WTC11 (cell line): ENCODE data around the gene OR2M7. TPM values are rescaled to one million over a fixed set of nuclear protein-coding genes. Genes with fewer than 3 reads are reported as not detected.

Source experiments
- ATAC-seq: fragments of 200-7000 bp; cut with Tn5 transposase; 2 replicates; pipeline ENCODE4 v1.10.0; 2021; ENCODE audit warnings: mild to moderate bottlenecking, moderate library complexity
- CTCF ChIA-PET: fragments of 300-600 bp; sonication (Branson Sonifier 250); formaldehyde crosslinking; loops from one replicate; lab custom pipeline; 2021; ENCODE audit warnings: antibody characterized with exemption; lab: Charles Lee
- POLR2A ChIA-PET: fragments of 350-600 bp; sonication (Branson Sonifier 250); formaldehyde crosslinking; loops from one replicate; lab custom pipeline; 2021; ENCODE audit warnings: antibody characterized with exemption; lab: Charles Lee
- DNase-seq: peaks from one replicate; pipeline ENCODE4 v3.0.0; 2021; ENCODE audit warnings: low spot score
- H3K27ac Mint-ChIP-seq: 2 replicates; pipeline ENCODE4 v1.8.0; 2021; ENCODE audit warnings: mixed read lengths
- H3K27me3 Mint-ChIP-seq: 2 replicates; pipeline ENCODE4 v1.8.0; 2021; ENCODE audit warnings: low read depth, mild to moderate bottlenecking, moderate library complexity, mixed read lengths
- H3K36me3 Mint-ChIP-seq: 2 replicates; pipeline ENCODE4 v1.8.0; 2021; ENCODE audit warnings: mixed read lengths
- H3K4me1 Mint-ChIP-seq: 2 replicates; pipeline ENCODE4 v1.8.0; 2022; ENCODE audit warnings: mixed read lengths
- H3K4me3 Mint-ChIP-seq: 2 replicates; pipeline ENCODE4 v1.8.0; 2021; ENCODE audit warnings: mild to moderate bottlenecking, moderate library complexity, mixed read lengths
- H3K9me3 Mint-ChIP-seq: 2 replicates; pipeline ENCODE4 v1.8.0; 2021; ENCODE audit warnings: mixed read lengths
- CREM ChIP-seq: sonication (generic); formaldehyde crosslinking; IDR thresholded peaks from 2 replicates; pipeline ENCODE4 v1.8.1; 2022; ENCODE audit warnings: mild to moderate bottlenecking, missing genetic modification reagents, moderate library complexity
- ESRRA ChIP-seq: sonication (generic); formaldehyde crosslinking; IDR thresholded peaks from 2 replicates; pipeline ENCODE4 v1.8.1; 2022; ENCODE audit warnings: mild to moderate bottlenecking, missing genetic modification reagents, borderline replicate concordance
- FOXJ3 ChIP-seq: sonication (generic); formaldehyde crosslinking; IDR thresholded peaks from 2 replicates; pipeline ENCODE4 v1.9.0; 2021; ENCODE audit warnings: missing genetic modification reagents, mild to moderate bottlenecking, borderline replicate concordance
- GRHL2 ChIP-seq: fragments of 250-450 bp; sonication (Bioruptor Pico); IDR thresholded peaks from 2 replicates; pipeline ENCODE4 v1.8.0; 2022; ENCODE audit warnings: mild to moderate bottlenecking, moderate library complexity; ENCODE audit not compliant: insufficient replicate concordance, severe bottlenecking
- MYBL2 ChIP-seq: sonication (generic); formaldehyde crosslinking; IDR thresholded peaks from 2 replicates; pipeline ENCODE4 v1.8.1; 2023; ENCODE audit warnings: mild to moderate bottlenecking, moderate library complexity, missing genetic modification reagents
- NR3C1 ChIP-seq: sonication (generic); formaldehyde crosslinking; conservative IDR thresholded peaks from 2 replicates; pipeline ENCODE4 v1.8.1; 2023; ENCODE audit warnings: low read depth, mild to moderate bottlenecking, missing genetic modification reagents
- ZNF121 ChIP-seq: sonication (generic); formaldehyde crosslinking; IDR thresholded peaks from 2 replicates; pipeline ENCODE4 v1.8.0; 2023; ENCODE audit warnings: missing genetic modification reagents
- ZNF263 ChIP-seq: sonication (generic); formaldehyde crosslinking; IDR thresholded peaks from 2 replicates; pipeline ENCODE4 v1.8.1; 2022; ENCODE audit warnings: low read depth, mild to moderate bottlenecking, moderate library complexity, missing genetic modification reagents
- ZNF317 ChIP-seq: sonication (generic); formaldehyde crosslinking; IDR thresholded peaks from 2 replicates; pipeline ENCODE4 v1.8.1; 2023; ENCODE audit warnings: low read depth, mild to moderate bottlenecking, moderate library complexity, missing genetic modification reagents, borderline replicate concordance
- ZNF396 ChIP-seq: fragments of 250-450 bp; sonication (Bioruptor Pico); IDR thresholded peaks from 2 replicates; pipeline ENCODE4 v1.8.0; 2021; ENCODE audit warnings: mild to moderate bottlenecking, moderate library complexity, borderline replicate concordance
- total RNA-seq: library from RNA; stranded (reverse); gene quantifications from 3 replicates; pipeline ENCODE4 v1.2.3, GENCODE V29; 2021
- TF ChIP-seq, protein P1 (sequence below): sonication (generic); formaldehyde crosslinking; IDR thresholded peaks from 2 replicates; pipeline ENCODE4 v1.8.0; 2022; ENCODE audit warnings: mild to moderate bottlenecking, missing genetic modification reagents
- TF ChIP-seq, protein P2 (sequence below): sonication (generic); formaldehyde crosslinking; conservative IDR thresholded peaks from 2 replicates; pipeline ENCODE4 v1.8.1; 2023; ENCODE audit warnings: mild to moderate bottlenecking, low read depth, missing genetic modification reagents, moderate library complexity
- TF ChIP-seq, protein P3 (sequence below): fragments of 200-600 bp; IDR thresholded peaks from 2 replicates; pipeline ENCODE4 v1.8.0; 2022; ENCODE audit warnings: antibody characterized with exemption
- TF ChIP-seq, protein P4 (sequence below): fragments of 250-450 bp; sonication (Bioruptor Pico); conservative IDR thresholded peaks from 2 replicates; pipeline ENCODE4 v1.9.0; 2021; ENCODE audit warnings: mild to moderate bottlenecking
- TF ChIP-seq, protein P5 (sequence below): fragments of 250-450 bp; sonication (Bioruptor Pico); IDR thresholded peaks from 2 replicates; pipeline ENCODE4 v1.8.0; 2021; ENCODE audit warnings: mild to moderate bottlenecking
- TF ChIP-seq, protein P6 (sequence below): sonication (generic); formaldehyde crosslinking; IDR thresholded peaks from 2 replicates; pipeline ENCODE4 v1.8.1; 2022; ENCODE audit warnings: mild to moderate bottlenecking, missing genetic modification reagents, moderate library complexity, borderline replicate concordance
- TF ChIP-seq, protein P7 (sequence below): sonication (generic); formaldehyde crosslinking; IDR thresholded peaks from 2 replicates; pipeline ENCODE4 v1.8.1; 2022; ENCODE audit warnings: low read depth, missing genetic modification reagents, borderline replicate concordance

Gene OR2M7
- total RNA-seq, 1 experiment from 2014 or later = not detected

DNA sequence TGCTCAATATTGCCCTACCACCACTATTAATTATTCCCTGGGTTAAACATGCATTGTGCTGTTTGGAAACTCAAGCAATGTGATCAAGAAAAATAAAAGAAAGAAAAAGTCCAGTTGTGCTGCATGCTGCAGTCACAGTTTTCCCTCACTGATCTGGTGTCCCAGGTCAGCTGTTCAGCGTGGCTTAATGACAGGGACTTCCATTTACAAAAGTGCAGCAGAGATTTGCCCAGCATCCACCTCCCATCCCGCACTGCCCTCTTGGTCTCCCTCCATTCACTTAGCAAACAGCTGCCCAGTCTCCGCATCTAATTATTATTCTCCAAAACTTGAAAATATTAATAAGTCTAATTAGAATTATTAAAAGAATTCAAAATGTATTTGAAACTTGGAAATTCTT is 35.0 kb upstream of the OR2M7 start:
- ATAC-seq = no peak
- H3K4me1 Mint-ChIP-seq = no peaks in the 10 kb centered on the region
- ChIA-PET CTCF (no interaction called here), POLR2A (no interaction called here)
- peaks cover 74% of the 10 kb centered on the region for H3K9me3 Mint-ChIP-seq
- H3K36me3 Mint-ChIP-seq = peaks cover 51% of the 10 kb centered on the region
- no peak overlapping the region for H3K27ac Mint-ChIP-seq
- H3K4me3 Mint-ChIP-seq = no peak overlapping the region
- no peak for TF ChIP-seq ZNF317 (CRISPR knock-in tag)
- no peak for TF ChIP-seq ZNF121 (CRISPR knock-in tag)
- TF ChIP-seq, protein P1, sequence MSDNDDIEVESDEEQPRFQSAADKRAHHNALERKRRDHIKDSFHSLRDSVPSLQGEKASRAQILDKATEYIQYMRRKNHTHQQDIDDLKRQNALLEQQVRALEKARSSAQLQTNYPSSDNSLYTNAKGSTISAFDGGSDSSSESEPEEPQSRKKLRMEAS = no peak
- no peak for TF ChIP-seq MYBL2 (CRISPR knock-in tag)
- TF ChIP-seq, protein P2, sequence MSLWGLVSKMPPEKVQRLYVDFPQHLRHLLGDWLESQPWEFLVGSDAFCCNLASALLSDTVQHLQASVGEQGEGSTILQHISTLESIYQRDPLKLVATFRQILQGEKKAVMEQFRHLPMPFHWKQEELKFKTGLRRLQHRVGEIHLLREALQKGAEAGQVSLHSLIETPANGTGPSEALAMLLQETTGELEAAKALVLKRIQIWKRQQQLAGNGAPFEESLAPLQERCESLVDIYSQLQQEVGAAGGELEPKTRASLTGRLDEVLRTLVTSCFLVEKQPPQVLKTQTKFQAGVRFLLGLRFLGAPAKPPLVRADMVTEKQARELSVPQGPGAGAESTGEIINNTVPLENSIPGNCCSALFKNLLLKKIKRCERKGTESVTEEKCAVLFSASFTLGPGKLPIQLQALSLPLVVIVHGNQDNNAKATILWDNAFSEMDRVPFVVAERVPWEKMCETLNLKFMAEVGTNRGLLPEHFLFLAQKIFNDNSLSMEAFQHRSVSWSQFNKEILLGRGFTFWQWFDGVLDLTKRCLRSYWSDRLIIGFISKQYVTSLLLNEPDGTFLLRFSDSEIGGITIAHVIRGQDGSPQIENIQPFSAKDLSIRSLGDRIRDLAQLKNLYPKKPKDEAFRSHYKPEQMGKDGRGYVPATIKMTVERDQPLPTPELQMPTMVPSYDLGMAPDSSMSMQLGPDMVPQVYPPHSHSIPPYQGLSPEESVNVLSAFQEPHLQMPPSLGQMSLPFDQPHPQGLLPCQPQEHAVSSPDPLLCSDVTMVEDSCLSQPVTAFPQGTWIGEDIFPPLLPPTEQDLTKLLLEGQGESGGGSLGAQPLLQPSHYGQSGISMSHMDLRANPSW (CRISPR knock-in tag) = no peak
- TF ChIP-seq, protein P3, sequence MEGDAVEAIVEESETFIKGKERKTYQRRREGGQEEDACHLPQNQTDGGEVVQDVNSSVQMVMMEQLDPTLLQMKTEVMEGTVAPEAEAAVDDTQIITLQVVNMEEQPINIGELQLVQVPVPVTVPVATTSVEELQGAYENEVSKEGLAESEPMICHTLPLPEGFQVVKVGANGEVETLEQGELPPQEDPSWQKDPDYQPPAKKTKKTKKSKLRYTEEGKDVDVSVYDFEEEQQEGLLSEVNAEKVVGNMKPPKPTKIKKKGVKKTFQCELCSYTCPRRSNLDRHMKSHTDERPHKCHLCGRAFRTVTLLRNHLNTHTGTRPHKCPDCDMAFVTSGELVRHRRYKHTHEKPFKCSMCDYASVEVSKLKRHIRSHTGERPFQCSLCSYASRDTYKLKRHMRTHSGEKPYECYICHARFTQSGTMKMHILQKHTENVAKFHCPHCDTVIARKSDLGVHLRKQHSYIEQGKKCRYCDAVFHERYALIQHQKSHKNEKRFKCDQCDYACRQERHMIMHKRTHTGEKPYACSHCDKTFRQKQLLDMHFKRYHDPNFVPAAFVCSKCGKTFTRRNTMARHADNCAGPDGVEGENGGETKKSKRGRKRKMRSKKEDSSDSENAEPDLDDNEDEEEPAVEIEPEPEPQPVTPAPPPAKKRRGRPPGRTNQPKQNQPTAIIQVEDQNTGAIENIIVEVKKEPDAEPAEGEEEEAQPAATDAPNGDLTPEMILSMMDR = no peak
- TF ChIP-seq, protein P4, sequence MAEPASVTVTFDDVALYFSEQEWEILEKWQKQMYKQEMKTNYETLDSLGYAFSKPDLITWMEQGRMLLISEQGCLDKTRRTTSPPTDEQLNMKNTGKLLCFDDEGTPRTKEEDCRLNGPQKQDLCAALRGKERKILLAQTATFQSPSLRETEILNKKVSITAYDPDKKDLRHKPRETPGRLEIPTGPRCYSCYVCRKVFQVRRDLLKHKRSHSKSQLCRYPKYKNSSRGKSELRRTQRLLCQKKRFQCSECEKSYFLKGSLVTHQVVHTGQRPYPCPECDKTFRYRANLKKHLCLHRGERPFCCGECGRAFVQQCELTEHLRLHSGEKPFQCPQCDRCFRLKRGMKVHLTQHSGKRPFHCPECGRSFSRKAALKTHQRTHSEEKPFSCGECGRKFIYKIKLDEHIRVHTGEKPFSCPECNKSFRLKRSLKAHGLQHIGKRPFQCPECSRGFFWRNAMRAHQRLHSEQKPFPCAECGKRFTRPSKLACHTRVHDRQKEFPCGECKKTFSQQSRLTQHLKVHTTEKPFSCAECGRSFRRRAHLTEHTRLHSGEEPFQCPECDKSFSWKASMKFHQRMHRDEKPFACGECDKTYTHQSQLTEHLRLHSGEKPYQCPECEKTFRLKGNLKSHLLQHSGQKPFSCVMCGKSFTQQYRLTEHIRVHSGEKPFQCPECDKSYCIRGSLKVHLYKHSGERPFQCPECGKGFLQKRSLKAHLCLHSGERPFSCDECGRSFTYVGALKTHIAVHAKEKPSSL (CRISPR knock-in tag) = no peak
- no peak for TF ChIP-seq ZNF263 (CRISPR knock-in tag)
- TF ChIP-seq, protein P5, sequence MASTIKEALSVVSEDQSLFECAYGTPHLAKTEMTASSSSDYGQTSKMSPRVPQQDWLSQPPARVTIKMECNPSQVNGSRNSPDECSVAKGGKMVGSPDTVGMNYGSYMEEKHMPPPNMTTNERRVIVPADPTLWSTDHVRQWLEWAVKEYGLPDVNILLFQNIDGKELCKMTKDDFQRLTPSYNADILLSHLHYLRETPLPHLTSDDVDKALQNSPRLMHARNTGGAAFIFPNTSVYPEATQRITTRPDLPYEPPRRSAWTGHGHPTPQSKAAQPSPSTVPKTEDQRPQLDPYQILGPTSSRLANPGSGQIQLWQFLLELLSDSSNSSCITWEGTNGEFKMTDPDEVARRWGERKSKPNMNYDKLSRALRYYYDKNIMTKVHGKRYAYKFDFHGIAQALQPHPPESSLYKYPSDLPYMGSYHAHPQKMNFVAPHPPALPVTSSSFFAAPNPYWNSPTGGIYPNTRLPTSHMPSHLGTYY = no peak
- no peak for DNase-seq
- H3K27me3 Mint-ChIP-seq = peaks cover 4% of the 10 kb centered on the region; the same call in 1 of the 2 replicates

DNA sequence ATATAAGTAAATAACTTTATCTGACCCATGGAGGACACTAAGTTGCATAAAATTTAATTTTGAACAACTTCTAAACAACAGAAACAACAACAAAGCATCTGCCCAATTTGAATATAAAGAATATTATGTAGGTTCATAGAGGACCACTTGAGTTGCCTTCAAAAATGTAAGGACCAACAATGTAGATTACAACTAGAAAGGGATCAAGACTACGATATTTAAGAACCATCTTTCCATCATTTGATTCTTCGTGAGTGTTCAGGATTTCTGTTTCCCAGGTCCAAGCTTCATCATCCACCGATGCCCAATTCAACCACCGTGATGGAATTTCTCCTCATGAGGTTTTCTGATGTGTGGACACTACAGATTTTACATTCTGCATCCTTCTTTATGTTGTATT is 24.1 kb upstream of the OR2M7 start, which contains the start of gene OR14C36:
Gene OR14C36, plus strand, starts transcription at position 301 of the 400 bp plus-strand sequence. Its CDS starts 0 bp downstream, at position 301.
- DNase-seq (no peak), ATAC-seq (no peak)
- CTCF ChIA-PET = no interaction called here
- Mint-ChIP-seq H3K27ac (no peak within 1 kb of the TSS), H3K4me3 (no peak within 1 kb of the TSS), H3K27me3 (no peaks in the 10 kb centered on the region), H3K36me3 (peaks cover 42% of the 10 kb centered on the region), H3K4me1 (no peaks in the 10 kb centered on the region), H3K9me3 (peaks cover 77% of the 10 kb centered on the region)
- POLR2A ChIA-PET = no interaction called here
- TF ChIP-seq ZNF317 (CRISPR knock-in tag) (no peak), FOXJ3 (CRISPR knock-in tag) (no peak), ESRRA (CRISPR knock-in tag) (no peak), NR3C1 (CRISPR knock-in tag) (no peak), GRHL2 (CRISPR knock-in tag) (no peak), CREM (CRISPR knock-in tag) (no peak), ZNF396 (CRISPR knock-in tag) (no peak)
- TF ChIP-seq, protein P6, sequence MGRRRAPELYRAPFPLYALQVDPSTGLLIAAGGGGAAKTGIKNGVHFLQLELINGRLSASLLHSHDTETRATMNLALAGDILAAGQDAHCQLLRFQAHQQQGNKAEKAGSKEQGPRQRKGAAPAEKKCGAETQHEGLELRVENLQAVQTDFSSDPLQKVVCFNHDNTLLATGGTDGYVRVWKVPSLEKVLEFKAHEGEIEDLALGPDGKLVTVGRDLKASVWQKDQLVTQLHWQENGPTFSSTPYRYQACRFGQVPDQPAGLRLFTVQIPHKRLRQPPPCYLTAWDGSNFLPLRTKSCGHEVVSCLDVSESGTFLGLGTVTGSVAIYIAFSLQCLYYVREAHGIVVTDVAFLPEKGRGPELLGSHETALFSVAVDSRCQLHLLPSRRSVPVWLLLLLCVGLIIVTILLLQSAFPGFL (CRISPR knock-in tag) = no peak
- TF ChIP-seq, protein P3 = no peak
- TF ChIP-seq, protein P5 = no peak
- TF ChIP-seq, protein P7, sequence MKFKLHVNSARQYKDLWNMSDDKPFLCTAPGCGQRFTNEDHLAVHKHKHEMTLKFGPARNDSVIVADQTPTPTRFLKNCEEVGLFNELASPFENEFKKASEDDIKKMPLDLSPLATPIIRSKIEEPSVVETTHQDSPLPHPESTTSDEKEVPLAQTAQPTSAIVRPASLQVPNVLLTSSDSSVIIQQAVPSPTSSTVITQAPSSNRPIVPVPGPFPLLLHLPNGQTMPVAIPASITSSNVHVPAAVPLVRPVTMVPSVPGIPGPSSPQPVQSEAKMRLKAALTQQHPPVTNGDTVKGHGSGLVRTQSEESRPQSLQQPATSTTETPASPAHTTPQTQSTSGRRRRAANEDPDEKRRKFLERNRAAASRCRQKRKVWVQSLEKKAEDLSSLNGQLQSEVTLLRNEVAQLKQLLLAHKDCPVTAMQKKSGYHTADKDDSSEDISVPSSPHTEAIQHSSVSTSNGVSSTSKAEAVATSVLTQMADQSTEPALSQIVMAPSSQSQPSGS (CRISPR knock-in tag) = no peak
